Keratinocyte (primary cell): Measurements from ENCODE around the gene CACNA1B. TPM values are rescaled to one million over a fixed set of nuclear protein-coding genes. Genes with fewer than 3 reads are reported as not detected.

Experiments used
- DNase-seq: peaks from one replicate; pipeline ENCODE4 v3.0.0-alpha.2; 2011; ENCODE audit warnings: low read depth, missing footprints, low spot score
- FAIRE-seq: peaks from 2 replicates; lab custom pipeline; 2011; peaks lifted over from hg19 to GRCh38; lab: Jason Lieb, UNC
- H2AFZ ChIP-seq: 2 replicates; pipeline ENCODE4 v1.6.0; 2012; ENCODE audit warnings: low read length, control low read depth, inconsistent platforms; ENCODE audit not compliant: control insufficient read depth
- H3K27ac ChIP-seq: 2 replicates; pipeline ENCODE4 v1.5.1; 2011; ENCODE audit warnings: low read length; ENCODE audit not compliant: control insufficient read depth, insufficient read depth
- H3K27me3 ChIP-seq: 3 replicates; pipeline ENCODE4 v1.6.0; 2011; ENCODE audit warnings: low read length; ENCODE audit not compliant: control insufficient read depth, insufficient read depth; ENCODE audit errors: extremely low read depth
- H3K36me3 ChIP-seq, 2 experiments: 2 replicates in 1 of 2; 3 replicates in 1 of 2; pipeline ENCODE4 v1.5.1; 2011; ENCODE audit warnings: low read length in 2 of 2, mild to moderate bottlenecking in 1 of 2; ENCODE audit not compliant: control insufficient read depth in 2 of 2, insufficient read depth in 2 of 2; ENCODE audit errors: extremely low read depth in 1 of 2
- H3K4me1 ChIP-seq: 3 replicates; pipeline ENCODE4 v1.5.1; 2011; ENCODE audit warnings: low read length; ENCODE audit not compliant: control insufficient read depth, insufficient read depth; ENCODE audit errors: extremely low read depth
- H3K4me2 ChIP-seq: 3 replicates; pipeline ENCODE4 v1.6.0; 2011; ENCODE audit warnings: low read depth, low read length; ENCODE audit not compliant: control insufficient read depth, insufficient read depth; ENCODE audit errors: extremely low read depth
- H3K4me3 ChIP-seq, 3 experiments: fragments of 200-600 bp in 1 of 3; sonication (generic) in 1 of 3; 2 replicates in 2 of 3; 3 replicates in 1 of 3; pipeline ENCODE4 v1.5.1; 2011 to 2016; ENCODE audit warnings: low read length in 3 of 3, mild to moderate bottlenecking in 3 of 3, control low read depth in 2 of 3, inconsistent platforms in 1 of 3, low read depth in 1 of 3, mixed read lengths in 1 of 3, mixed run types in 1 of 3, moderate library complexity in 1 of 3; ENCODE audit not compliant: control insufficient read depth in 2 of 3, insufficient read depth in 2 of 3; ENCODE audit errors: extremely low read depth in 1 of 3
- H3K79me2 ChIP-seq: 2 replicates; pipeline ENCODE4 v1.6.0; 2012; ENCODE audit warnings: low read length; ENCODE audit not compliant: control insufficient read depth, insufficient read depth
- H3K9ac ChIP-seq: 3 replicates; pipeline ENCODE4 v1.6.0; 2011; ENCODE audit warnings: low read length; ENCODE audit not compliant: control insufficient read depth, insufficient read depth; ENCODE audit errors: extremely low read depth
- H3K9me1 ChIP-seq: 3 replicates; pipeline ENCODE4 v1.6.0; 2011; ENCODE audit warnings: low read length; ENCODE audit not compliant: control insufficient read depth, insufficient read depth; ENCODE audit errors: extremely low read depth
- H3K9me3 ChIP-seq: 2 replicates; pipeline ENCODE4 v1.5.1; 2012; ENCODE audit warnings: low read depth, low read length; ENCODE audit not compliant: control insufficient read depth
- H4K20me1 ChIP-seq: 3 replicates; pipeline ENCODE4 v1.6.0; 2011; ENCODE audit warnings: low read length; ENCODE audit not compliant: control insufficient read depth, insufficient read depth; ENCODE audit errors: extremely low read depth
- EZH2 ChIP-seq: IDR thresholded peaks from one replicate; pipeline ENCODE4 v1.6.1; 2012; ENCODE audit warnings: inconsistent platforms, mild to moderate bottlenecking, low read length, moderate library complexity
- dilution Hi-C: fragments of 300-500 bp; cut with MboI; formaldehyde crosslinking; loops from one replicate; pipeline ENCODE4 v1.7.0; 2020; ENCODE audit warnings: low sequenced_read_pairs; ENCODE audit not compliant: extremely low pct_ligation_motif_present
- polyA plus RNA-seq, 5 experiments: library from polyadenylated mRNA; depleted of rRNA in 3 of 5; stranded (reverse) in 3 of 5; stranded (forward) in 1 of 5; unstranded in 1 of 5; fragments of >200 nt; gene quantifications; 1 replicate in 1 of 5; 2 replicates in 3 of 5; 3 replicates in 1 of 5; pipeline versions ENCODE4 v1.2.1 to v1.2.3, GENCODE V29; 2011 to 2012; ENCODE audit warnings: missing spikeins in 2 of 5, low read depth in 1 of 5, low replicate concordance in 1 of 5
- TF ChIP-seq, protein P1 (sequence below), 3 experiments: IDR thresholded peaks in 1 of 3; conservative IDR thresholded peaks in 1 of 3; optimal IDR thresholded peaks in 1 of 3; 2 replicates in 2 of 3; 3 replicates in 1 of 3; pipeline versions ENCODE3 to v1.5.1; 2011; ENCODE audit warnings: low read length in 3 of 3, mild to moderate bottlenecking in 3 of 3, moderate library complexity in 2 of 3, control low read depth in 1 of 3, inconsistent platforms in 1 of 3; ENCODE audit not compliant: insufficient read depth in 2 of 3; ENCODE audit errors: extremely low read depth in 1 of 3

Gene CACNA1B
- polyA plus RNA-seq, 1 donor (not counting 4 experiments of a cell fraction or from before 2014, with no cell fraction given), result 0.01 TPM

GRCh38 chr9:138060365-138060764 is 182.8 kb downstream of the CACNA1B start:
- Histone ChIP-seq H3K9me3 (no peaks in the 10 kb centered on the region), H3K4me1 (no peaks in the 10 kb centered on the region), H3K27me3 (no peaks in the 10 kb centered on the region), H3K9ac (no peak overlapping the region), H3K4me3 (no peak overlapping the region), H3K9me1 (no peaks in the 10 kb centered on the region), H2AFZ (no peak overlapping the region), H4K20me1 (no peaks in the 10 kb centered on the region), H3K27ac (no peak overlapping the region), H3K79me2 (no peaks in the 10 kb centered on the region), H3K4me2 (no peak overlapping the region), H3K36me3 (no peaks in the 10 kb centered on the region)
- no peak for FAIRE-seq
- no peak for DNase-seq
- TF ChIP-seq, protein P1, sequence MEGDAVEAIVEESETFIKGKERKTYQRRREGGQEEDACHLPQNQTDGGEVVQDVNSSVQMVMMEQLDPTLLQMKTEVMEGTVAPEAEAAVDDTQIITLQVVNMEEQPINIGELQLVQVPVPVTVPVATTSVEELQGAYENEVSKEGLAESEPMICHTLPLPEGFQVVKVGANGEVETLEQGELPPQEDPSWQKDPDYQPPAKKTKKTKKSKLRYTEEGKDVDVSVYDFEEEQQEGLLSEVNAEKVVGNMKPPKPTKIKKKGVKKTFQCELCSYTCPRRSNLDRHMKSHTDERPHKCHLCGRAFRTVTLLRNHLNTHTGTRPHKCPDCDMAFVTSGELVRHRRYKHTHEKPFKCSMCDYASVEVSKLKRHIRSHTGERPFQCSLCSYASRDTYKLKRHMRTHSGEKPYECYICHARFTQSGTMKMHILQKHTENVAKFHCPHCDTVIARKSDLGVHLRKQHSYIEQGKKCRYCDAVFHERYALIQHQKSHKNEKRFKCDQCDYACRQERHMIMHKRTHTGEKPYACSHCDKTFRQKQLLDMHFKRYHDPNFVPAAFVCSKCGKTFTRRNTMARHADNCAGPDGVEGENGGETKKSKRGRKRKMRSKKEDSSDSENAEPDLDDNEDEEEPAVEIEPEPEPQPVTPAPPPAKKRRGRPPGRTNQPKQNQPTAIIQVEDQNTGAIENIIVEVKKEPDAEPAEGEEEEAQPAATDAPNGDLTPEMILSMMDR (optimal IDR thresholded peaks at IDR 0.05 in 1 of 3, IDR thresholded peaks at IDR 0.05 in 1 of 3, conservative IDR thresholded peaks at IDR 0.05 in 1 of 3; ENCODE audit: extremely low read depth in 1 of 3, insufficient read depth in 2 of 3, low read length in 3 of 3), result no peak
- no peak for TF ChIP-seq EZH2
- dilution Hi-C loops, result no loop called here

DNA sequence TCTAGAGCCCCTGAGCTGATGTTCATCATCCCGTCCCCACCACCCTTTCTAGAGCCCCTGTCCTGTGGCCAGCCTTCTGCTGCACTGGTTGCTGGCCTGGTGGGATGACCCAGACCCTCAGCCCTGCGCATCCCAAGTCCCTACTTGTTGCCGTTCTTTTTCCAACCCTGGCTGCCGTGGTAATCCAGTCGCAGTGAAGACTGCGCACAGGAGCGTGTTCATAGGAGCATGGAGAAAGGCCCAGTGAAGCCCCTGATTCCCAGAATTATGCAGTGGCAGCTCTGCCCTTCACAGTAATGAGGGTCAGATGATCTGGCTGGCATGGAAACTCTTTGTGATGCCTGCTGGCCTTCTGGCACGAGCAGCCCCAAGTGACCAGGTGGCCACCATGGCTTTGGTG is 183.3 kb downstream of the CACNA1B start:
- H3K79me2 ChIP-seq, result no peaks in the 10 kb centered on the region
- no peak overlapping the region for H3K4me2 ChIP-seq
- H3K4me3 ChIP-seq, result no peak overlapping the region
- FAIRE-seq (no peak), DNase-seq (no peak)
- no peaks in the 10 kb centered on the region for H3K27me3 ChIP-seq
- H3K36me3 ChIP-seq, result no peaks in the 10 kb centered on the region
- H3K27ac ChIP-seq, result no peak overlapping the region
- H3K4me1 ChIP-seq, result no peaks in the 10 kb centered on the region
- H2AFZ ChIP-seq, result no peak overlapping the region
- no peaks in the 10 kb centered on the region for H3K9me1 ChIP-seq
- no peaks in the 10 kb centered on the region for H4K20me1 ChIP-seq
- dilution Hi-C loops, result no loop called here
- H3K9me3 ChIP-seq, result no peaks in the 10 kb centered on the region
- no peak overlapping the region for H3K9ac ChIP-seq
- TF ChIP-seq EZH2, result no peak
- TF ChIP-seq, protein P1 (optimal IDR thresholded peaks at IDR 0.05 in 1 of 3, IDR thresholded peaks at IDR 0.05 in 1 of 3, conservative IDR thresholded peaks at IDR 0.05 in 1 of 3; ENCODE audit: extremely low read depth in 1 of 3, insufficient read depth in 2 of 3, low read length in 3 of 3), result no peak
